ENCODE results near the gene FILIP1L. TPM values are rescaled to one million over a fixed set of nuclear protein-coding genes. Genes with fewer than 3 reads are reported as not detected.

FILIP1L gene
- total RNA-seq, 1 donor from 2014 or later, result 21.6 TPM

DNA sequence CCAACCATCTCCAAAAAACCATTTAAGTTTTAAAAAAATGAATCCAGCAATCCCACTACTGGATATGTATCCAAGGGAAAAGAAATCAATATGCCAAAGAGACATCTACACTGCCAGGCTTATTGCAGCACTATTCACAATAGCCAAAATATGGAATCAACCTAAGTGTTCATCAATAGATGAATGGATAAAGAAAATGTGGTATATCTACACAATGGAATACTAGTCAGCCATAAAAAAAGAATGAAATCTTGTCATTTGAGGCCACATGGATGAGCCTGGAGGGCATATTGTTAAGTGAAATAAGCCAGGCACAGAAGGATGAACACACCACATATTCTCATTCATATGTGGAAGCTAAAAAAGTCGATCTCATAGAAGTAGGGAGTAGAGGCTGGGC lies 136.1 kb downstream of the FILIP1L start:
- no peak for DNase-seq (ENCODE audit: low read depth, low spot score)

DNA sequence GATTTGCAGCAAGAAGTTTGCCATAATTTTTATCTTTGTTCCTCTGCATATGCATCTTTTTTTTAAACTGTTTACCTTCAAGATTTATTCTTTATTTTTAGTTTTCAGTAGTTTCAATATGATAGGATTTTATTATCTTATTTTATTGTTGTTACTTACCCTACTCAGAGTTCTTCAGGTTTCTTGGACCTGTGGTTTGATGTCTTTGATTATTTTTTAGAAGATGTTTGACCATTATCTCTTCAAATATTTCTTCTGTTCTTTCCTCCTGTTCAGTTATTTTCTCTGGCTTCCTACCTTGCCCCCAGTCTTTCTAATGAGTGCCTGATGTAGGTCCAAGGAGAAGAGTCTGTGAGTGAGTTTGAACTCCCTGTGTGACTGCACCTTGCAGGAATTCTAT lies 137.7 kb downstream of the FILIP1L start:
- no peak for DNase-seq (ENCODE audit: low read depth, low spot score)

DNA sequence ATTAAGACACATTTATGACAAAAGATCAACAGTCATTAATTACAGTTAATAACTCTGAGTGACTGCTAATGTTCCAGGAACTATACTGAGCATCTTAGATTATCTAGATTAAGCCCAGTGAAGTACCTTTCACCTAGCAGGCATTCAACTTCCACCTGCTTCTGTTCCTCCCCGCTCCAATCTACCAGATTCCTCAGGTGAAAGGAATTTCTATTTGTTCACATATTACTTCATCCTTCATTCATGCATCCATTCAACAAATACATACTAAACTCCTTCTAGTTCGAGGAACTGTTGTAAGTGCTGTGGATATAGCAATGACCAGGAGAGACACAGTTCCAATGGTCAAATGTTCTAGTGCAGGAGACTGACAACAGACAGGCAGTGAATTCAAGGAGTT lies 139.3 kb downstream of the FILIP1L start:
- DNase-seq (ENCODE audit: low read depth, low spot score), result no peak

DNA sequence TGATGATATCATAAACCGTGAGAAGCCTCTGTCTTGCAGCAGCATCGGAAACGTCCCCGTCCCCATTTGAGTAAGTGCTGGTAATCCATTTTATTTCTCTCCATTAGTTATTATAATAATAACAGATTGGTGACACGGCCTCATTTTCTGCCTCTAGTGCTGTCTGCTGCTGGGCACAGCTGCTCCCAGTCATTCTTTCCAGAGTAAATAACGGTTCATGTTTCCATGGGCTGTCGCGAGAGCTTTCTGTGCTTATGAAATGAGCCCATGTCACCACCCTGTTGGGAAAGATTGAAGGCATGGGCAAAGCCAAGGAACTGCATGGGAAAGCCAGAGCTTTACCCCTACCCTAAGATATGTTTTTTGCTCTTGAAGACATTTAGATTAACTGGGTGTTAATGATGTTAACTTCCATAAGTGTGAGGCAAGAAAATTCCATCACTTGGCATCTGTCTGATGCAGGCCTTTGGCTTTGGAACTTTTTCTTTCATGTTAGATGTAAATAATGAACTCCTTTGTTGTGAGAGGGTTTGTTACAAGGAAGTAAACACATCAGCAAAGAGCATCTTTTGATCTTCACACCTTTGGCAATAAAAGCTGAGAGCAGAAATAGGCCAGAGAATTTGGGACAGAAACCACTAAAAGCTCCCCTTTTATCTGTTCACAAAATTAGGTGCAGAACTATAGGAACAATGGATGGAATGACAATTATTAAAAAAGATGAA lies 141.8 kb downstream of the FILIP1L start:
- no peak for DNase-seq (ENCODE audit: low read depth, low spot score)

DNA sequence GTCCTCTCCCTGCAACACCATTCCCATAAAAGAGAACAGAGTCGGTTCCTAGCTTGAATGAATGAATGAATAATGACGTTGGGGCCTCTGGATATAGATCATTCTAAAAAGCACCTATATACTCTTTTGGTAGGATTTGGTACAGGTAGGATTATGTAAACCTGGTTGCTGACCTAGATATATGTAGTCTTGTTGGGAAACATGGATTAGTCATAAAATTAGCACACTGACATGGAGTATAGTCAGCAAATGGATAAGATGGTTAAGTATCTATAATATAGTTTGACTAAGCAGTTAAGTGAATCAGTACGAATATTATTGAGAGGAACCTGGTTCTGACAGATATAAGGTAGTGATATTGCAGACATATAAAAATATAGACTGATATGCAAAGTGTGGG lies 142.5 kb downstream of the FILIP1L start:
- no peak for DNase-seq (ENCODE audit: low read depth, low spot score)

DNA sequence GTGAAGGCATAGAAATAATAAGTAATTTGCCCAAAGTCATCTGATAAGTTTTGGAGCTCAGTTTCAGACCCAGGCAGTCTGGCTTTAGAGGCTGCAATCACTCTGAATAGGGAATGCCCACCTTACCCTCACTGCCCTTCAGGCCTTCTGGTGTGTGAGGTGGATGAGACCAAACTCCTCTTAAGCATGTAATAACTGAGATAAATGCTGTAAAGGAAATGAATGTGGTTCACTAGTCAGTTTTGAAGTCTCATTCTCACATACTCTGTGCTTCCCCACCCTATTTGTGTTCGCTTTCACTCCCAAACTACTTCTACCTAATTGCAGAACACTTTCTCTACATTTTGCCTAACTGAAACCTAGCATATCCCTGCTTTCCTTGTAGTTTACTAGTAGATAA lies 144.1 kb downstream of the FILIP1L start:
- no peak for DNase-seq (ENCODE audit: low read depth, low spot score)

DNA sequence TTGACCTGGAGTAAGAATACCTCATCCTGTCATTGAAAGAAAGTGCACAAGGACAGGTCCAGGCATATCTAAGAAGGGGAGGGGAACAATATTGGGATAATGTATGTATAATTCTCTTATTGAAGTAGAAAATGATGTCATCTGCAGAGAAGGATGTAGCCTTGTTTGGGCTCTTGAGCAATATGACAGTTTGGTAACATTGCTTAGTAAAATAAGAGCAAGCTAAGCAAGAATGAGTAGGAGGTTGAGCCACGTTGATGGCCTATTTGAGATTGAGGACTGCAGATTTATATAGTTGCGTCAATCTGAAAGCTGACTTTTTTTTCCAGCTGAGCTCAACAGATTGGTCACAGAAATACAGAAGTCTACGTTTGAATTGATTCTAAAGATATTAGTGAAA lies 145.2 kb downstream of the FILIP1L start:
- no peak for DNase-seq (ENCODE audit: low read depth, low spot score)

DNA sequence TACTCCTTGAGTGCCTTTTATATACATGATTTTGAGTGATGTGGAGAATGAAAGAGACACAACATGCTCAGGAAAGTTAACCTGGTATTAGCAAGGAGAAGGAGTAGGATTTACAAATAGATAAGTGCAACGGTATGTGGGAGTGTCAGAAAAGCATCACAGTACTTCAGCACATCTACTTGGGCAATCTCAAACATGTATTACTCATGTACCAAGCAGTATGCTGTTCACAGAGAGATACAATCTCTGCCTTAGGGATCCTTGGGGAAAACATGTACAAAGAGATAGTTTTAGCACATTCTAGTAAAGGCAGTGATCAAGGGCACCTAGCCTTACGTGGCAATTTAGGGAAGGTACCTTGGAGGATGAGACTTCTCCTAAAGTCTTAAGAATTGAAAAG lies 146.5 kb downstream of the FILIP1L start:
- no peak for DNase-seq (ENCODE audit: low read depth, low spot score)

DNA sequence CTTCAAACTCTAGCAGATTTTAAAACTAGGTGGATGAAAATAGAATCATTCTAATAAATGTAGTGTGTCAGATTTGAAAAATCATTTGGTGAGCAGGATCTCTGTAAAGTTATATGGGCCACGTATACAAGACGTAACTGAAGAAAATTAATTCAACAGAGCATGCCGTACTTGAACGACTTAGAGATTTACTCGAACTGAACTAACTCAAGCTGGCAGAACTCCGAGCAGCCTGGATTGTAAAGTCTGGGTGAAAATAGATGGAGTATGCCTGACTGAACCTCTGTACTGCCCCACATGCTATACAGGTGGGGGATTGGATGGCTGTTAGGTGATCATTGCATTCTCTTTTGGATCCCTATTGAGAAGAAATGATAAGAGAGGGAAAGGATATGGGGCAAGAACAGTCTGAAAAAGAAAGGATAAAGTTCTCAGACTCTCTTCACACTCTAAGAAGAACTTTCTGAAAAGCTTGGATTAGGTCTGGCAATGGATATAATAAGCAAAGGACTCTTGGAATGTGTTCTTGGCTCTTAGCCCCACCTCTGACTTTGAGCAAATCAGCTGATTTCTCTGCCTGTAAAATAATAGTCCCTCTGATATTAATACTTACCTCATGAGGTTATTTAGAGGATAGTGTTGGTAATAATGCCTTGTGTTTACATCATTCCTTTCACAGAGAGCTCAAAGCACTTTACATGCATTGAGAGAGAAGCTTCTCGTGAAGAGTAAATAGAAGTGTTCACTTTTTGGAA lies 147.5 kb downstream of the FILIP1L start:
- DNase-seq (ENCODE audit: low read depth, low spot score), result no peak

DNA sequence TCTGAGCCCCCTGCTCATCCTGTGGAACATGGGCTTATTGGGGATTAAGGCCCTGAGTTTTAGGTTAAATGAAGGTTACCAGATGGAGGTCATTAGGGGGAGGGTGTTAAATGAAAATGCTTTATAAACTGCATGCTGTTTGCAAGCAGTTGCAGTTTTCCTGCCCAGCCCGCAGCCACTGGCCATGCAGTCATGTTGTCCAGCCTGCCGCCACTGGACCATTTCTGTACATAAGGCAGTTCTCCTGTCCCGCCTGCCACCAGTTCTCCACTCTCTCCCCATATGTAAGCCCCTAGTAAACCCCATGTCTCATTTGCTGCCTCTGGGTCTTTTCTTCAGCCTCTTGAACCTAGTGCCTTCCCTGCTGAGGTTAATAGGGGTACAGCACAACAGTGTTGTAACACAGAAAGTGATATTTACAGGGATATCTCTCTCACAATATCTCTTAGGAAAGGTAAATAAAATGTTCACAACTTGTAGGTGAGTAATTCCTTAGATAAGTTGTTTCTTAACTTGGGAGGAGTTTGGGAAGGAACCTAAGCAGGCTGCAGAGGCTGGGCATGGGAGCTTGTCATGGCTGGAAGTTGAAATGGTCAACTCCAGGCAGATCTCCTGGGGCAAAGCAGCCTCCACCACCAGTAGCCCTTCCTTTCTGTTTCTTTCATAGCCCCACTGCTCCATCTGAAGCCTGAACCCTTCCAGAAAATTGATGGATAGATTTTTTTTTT lies 148.5 kb downstream of the FILIP1L start:
- DNase-seq (ENCODE audit: low read depth, low spot score), result no peak

DNA sequence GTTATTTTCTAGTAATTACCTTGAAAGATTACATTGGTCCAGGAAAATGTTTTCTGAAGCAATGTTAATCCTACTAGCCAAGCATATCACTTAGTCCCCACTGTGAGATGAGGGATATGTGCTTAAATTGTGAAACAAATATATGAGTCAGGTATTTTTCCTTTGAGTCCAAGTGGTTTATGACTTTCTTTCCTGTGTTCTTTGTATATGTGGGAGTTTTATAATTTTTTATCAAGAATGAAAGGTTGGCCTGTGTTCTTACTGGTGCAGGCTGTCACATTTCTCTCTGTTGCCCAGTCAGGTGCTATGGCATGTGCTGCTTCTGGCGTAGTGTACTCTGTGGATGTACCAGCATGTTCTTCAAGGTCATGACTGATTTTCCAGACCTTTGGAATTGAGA lies 149.2 kb downstream of the FILIP1L start:
- DNase-seq (ENCODE audit: low read depth, low spot score), result peak; percentile 4

DNA sequence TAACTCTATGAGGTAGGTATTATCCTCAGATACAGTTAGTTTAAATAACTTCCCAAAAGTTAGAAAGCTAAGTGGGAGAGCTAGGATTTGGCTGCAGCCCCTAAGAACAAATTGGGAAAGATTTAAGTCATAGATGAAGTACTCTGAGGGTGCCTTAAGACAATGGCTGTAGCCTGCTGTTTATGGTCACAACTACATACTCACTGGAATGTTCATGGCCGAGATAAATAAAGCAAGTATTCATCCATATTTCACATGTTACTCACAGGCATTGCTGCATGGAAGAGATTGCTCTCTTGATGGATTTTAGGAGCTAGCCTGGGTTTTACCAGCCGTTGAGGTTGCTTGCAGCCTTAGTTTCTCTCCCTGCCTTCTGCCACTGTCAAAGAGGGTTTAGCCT lies 151.6 kb downstream of the FILIP1L start:
- DNase-seq (ENCODE audit: low read depth, low spot score), result no peak

DNA sequence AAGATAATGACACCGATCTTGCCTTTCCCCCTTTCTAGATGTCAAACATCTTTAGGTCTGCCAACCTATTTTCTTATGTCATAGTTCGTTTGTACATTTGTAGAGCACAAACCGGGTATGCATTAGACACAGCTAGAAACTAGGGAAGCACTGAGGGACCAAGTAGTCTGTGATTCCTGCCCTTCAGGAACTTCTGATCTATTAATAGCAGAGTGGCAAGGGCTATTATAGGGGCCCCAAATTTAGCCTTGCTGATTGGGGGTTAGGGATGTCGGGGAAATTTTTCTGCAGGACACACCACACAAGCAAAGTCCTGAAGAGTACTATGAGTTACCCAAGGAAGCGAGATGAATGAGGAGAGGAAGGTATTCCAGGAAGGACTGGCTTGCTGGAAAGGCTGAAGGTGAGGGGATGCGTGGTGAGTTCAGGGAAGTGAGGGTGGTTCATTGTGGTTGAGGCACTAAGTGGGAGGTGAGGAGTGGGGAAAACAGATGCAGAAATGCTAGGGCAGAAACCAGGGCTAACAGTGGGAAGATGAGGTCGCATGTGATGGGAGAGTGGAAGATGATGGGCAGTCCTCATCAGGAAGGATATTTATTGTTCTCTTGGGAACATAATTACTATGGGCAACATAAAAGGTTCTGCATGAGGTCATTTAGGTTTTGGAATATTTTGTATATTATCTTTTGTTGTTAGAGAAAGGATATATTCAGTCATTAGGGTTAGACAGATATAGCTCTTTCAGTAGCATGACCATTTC lies 152.4 kb downstream of the FILIP1L start:
- no peak for DNase-seq (ENCODE audit: low read depth, low spot score)

DNA sequence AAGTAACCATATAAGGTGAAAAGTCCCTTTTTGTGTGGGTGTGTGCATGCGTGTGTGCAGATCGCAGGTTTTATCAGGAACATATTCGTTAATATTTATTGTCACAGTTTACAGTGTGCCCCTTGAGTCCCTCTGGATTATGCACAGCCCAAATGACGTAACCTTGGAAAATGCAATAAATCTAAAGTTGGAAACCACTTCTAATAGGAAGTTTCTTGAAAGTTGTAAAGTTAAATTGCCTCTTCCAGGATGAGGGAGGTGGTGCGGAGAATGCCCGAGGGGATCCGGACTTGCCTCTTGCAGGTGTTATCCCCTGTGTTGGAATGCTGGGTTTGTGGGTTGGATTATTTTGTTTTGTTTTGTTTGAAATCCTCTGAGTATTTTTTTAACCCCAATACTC lies 153.4 kb downstream of the FILIP1L start:
- DNase-seq (ENCODE audit: low read depth, low spot score), result no peak

DNA sequence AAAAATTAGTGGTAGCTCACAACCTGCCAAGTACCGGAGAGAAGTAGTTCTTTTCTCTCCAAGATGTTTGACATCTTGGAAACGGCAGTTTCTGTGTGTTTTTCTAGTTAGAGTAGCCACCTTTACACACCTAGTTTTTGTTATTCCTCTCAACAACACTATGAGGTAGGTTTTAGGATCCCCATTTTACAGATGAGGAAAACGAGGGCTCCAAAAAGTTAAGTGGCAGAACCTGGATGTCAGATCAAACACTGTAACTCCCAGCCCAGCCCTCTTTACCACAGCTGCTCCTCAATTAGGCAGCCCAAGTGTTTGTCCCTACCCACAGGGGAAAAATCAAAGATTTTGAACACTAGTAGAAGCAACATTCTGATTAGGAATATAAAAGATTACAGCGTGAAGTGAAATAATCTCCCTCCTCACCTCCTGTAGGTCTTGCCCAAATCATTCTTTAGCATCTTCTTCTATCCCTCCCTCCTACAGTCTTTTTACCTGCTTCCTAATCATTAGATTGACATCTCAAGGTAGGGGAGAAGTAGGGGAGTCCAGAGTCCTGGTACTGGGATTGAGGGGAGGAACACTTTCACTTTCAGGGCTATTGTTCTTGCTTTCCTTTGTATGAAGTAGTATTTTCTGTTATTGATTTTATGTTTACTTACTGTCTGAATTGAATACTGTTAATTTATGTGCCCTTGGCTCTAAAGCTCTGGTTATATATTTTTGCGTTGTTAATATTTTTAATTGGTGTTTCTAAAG lies 154.0 kb downstream of the FILIP1L start:
- DNase-seq (ENCODE audit: low read depth, low spot score), result no peak

DNA sequence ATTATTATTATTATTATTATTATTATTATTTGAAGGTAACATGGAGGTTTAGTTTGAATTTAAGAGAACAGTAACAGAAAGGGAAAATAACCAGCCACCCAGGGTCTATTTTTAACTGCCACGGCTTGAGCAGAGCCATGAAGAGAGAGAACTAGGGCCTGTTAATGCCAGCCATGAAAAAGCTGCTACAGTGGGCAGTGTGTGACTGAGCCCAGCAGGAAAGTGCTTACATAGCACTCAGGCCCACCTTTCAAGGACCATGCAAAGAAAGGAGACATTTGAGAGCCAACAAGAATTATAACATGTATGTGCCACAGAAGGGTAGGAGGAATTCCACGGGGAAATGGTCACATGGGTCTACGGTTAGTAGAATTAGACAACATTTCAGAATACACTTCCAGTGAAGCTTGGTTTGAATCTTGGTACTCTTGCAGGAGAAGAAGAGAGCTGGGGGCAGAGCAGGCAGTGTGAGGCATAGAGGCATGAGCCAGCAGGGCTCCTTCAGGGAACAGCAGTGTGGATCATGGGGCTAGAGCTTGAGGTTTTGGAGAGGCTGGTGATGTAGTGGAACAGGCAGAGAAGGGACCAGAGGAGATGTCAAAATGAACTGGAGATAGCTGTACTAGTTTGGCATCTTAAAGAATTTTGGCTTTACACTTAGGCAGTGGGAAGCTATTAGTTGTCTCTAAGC lies 155.9 kb downstream of the FILIP1L start:
- no peak for DNase-seq (ENCODE audit: low read depth, low spot score)

DNA sequence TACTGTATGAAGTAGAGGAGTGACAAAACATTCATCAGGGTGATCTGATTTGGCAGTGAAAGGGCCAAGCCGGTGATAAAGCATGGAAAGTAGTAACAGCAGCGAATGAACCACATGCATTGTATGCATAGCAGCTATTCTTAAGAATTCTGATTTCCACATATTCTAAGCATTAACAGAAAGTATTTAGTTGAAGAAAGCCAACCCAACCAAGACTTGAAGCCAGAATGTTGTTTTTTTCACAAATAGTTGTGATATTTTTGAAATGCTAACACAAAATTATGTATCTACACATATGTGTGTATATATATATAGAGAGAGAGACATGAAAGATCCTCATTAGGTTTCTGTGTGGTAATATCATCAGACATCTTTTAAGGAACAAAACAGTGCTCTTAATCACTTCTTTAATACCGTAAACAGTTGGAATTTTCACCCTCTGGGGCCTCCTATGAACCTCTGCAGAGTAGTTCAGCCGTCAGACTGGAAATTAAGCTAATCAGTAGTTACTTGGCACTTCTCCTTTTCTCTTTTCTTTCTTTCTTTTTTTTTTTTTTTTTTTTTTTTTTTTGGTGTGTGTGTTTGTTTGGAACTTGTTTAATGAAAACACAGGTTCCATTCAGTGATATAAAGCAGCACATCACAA lies 157.0 kb downstream of the FILIP1L start:
- DNase-seq (ENCODE audit: low read depth, low spot score), result no peak

DNA sequence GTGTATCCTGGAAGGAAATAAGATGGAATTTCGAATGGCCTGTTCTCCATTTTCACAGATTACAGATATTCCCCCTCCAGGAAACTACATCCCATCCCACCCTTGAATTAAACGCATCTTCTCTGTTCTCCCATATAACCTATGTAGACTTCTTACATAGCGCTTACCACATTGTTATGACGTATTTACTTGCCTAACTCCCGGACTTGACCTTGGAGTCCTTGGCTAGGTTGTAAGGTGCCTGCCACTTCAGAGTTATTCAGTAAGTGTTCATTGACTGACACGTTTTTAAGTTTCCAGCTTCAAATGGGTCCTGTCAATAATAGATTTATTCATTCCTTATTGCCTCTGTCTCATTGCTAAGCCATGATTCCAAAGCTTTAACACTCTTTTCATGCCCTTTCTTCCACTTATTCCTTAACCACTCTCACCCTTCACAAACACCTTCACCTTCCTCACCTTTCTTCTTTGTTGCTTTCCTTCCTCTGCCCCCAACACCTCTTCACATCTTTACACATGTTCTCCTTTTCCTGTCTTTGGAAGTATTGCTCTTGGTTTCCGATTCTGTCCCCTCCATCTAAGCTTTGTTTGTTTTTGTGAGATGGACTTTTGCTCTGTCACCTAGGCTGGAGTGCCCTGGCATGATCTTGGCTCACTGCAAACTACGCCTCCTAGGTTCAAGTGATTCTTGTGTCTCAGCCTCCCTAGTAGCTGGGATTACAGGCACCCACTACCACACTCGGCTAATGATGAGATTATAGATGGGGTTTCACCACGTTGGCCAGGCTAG lies 158.3 kb downstream of the FILIP1L start:
- no peak for DNase-seq (ENCODE audit: low read depth, low spot score)

Measured in pulmonary artery endothelial cell (primary cell).